H1 (cell line): ENCODE measurements around the gene CTAGE1. TPM values are rescaled to one million over a fixed set of nuclear protein-coding genes. Genes with fewer than 3 reads are reported as not detected.
A peak's percentile ranks its signal among the peaks of the same experiment; 100 is the strongest.

ENCODE experiments used
- CTCF ChIA-PET: fragments of 300-600 bp; sonication (Branson Sonifier 250); formaldehyde crosslinking; loops from one replicate; lab custom pipeline; 2021; ENCODE audit not compliant: partially characterized antibody; lab: Charles Lee
- POLR2A ChIA-PET: fragments of 300-600 bp; sonication (Branson Sonifier 250); formaldehyde crosslinking; loops from one replicate; lab custom pipeline; 2021; ENCODE audit warnings: inconsistent platforms; ENCODE audit not compliant: partially characterized antibody; lab: Charles Lee
- DNase-seq, 2 experiments: peaks; one replicate each; pipeline versions ENCODE4 v3.0.0 to v3.0.0-alpha.2; 2010 to 2022; ENCODE audit warnings: low spot score in 2 of 2, low read depth in 1 of 2, mixed read lengths in 1 of 2
- FAIRE-seq: peaks from 2 replicates; lab custom pipeline; 2011; peaks lifted over from hg19 to GRCh38; lab: Jason Lieb, UNC
- H2AFZ ChIP-seq: 2 replicates; pipeline ENCODE4 v1.8.1; 2012; ENCODE audit warnings: low read length, inconsistent platforms
- H2AK5ac ChIP-seq: 2 replicates; pipeline ENCODE4 v1.6.1; 2013; ENCODE audit warnings: low read depth, low read length
- H2BK120ac ChIP-seq: replicated peaks from 2 replicates; pipeline ENCODE3; 2013; ENCODE audit warnings: low read depth, low read length, inconsistent platforms
- H2BK12ac ChIP-seq: 2 replicates; pipeline ENCODE4 v1.6.1; 2013; ENCODE audit warnings: low read depth, low read length
- H2BK15ac ChIP-seq: 2 replicates; pipeline ENCODE4 v1.6.1; 2013; ENCODE audit warnings: low read length
- H2BK20ac ChIP-seq: 2 replicates; pipeline ENCODE4 v1.6.1; 2013; ENCODE audit warnings: low read length
- H2BK5ac ChIP-seq: 2 replicates; pipeline ENCODE4 v1.6.1; 2013; ENCODE audit warnings: low read depth, low read length
- H3K14ac ChIP-seq: 2 replicates; pipeline ENCODE4 v1.6.1; 2013; ENCODE audit warnings: inconsistent platforms; ENCODE audit not compliant: insufficient read length
- H3K18ac ChIP-seq: 2 replicates; pipeline ENCODE4 v1.6.1; 2013; ENCODE audit warnings: low read length; ENCODE audit errors: extremely low read depth
- H3K23ac ChIP-seq: 2 replicates; pipeline ENCODE4 v1.6.1; 2013; ENCODE audit warnings: inconsistent platforms; ENCODE audit not compliant: insufficient read length
- H3K23me2 ChIP-seq: 2 replicates; pipeline ENCODE4 v1.6.1; 2013; ENCODE audit warnings: low read depth, low read length
- H3K27ac ChIP-seq: 2 replicates; pipeline ENCODE4 v1.6.1; 2011; ENCODE audit warnings: low read depth, low read length, inconsistent platforms
- H3K27me3 ChIP-seq, 4 experiments: replicated peaks in 1 of 4; 1 replicate in 1 of 4; 2 replicates in 3 of 4; pipeline versions ENCODE4 v1.6.1 to v1.8.1; 2011 to 2013; ENCODE audit warnings: low read length in 3 of 4, mild to moderate bottlenecking in 3 of 4, inconsistent platforms in 2 of 4, mixed read lengths in 2 of 4, moderate library complexity in 1 of 4; ENCODE audit not compliant: control insufficient read depth in 3 of 4, insufficient read depth in 3 of 4; ENCODE audit errors: extremely low read depth in 1 of 4
- H3K36me3 ChIP-seq, 4 experiments: 2 replicates each; pipeline versions ENCODE4 v1.6.1 to v1.8.1; 2011 to 2013; ENCODE audit warnings: mild to moderate bottlenecking in 4 of 4, low read length in 3 of 4, moderate library complexity in 2 of 4, control low read depth in 1 of 4, inconsistent platforms in 1 of 4; ENCODE audit not compliant: insufficient read depth in 4 of 4, control insufficient read depth in 2 of 4
- H3K4ac ChIP-seq: replicated peaks from 2 replicates; pipeline ENCODE3; 2013; ENCODE audit warnings: low read length, low read depth, mixed read lengths, inconsistent platforms; ENCODE audit not compliant: insufficient read length
- H3K4me1 ChIP-seq, 4 experiments: replicated peaks in 1 of 4; 1 replicate in 1 of 4; 2 replicates in 3 of 4; pipeline versions ENCODE4 v1.6.1 to v1.8.1; 2011 to 2013; ENCODE audit warnings: low read length in 3 of 4, inconsistent platforms in 2 of 4, mixed read lengths in 1 of 4; ENCODE audit not compliant: insufficient read depth in 4 of 4, control insufficient read depth in 3 of 4
- H3K4me2 ChIP-seq, 2 experiments: 2 replicates each; pipeline versions ENCODE4 v1.6.1 to v1.8.1; 2011 to 2013; ENCODE audit warnings: low read depth in 2 of 2, low read length in 2 of 2, control low read depth in 1 of 2, inconsistent platforms in 1 of 2, mild to moderate bottlenecking in 1 of 2; ENCODE audit not compliant: insufficient read depth in 1 of 2
- H3K4me3 ChIP-seq, 4 experiments: fragments of 200-600, 300-600 bp in 1 of 4; sonication (generic), shearing (Covaris generic), sonication (Bioruptor Twin) in 1 of 4; 2 replicates each; pipeline versions ENCODE4 v1.5.1 to v1.8.1; 2011 to 2016; ENCODE audit warnings: low read length in 4 of 4, low read depth in 3 of 4, control low read depth in 2 of 4, inconsistent platforms in 2 of 4, mild to moderate bottlenecking in 2 of 4, mixed read lengths in 1 of 4, moderate library complexity in 1 of 4; ENCODE audit not compliant: insufficient read depth in 2 of 4; ENCODE audit errors: extremely low read depth in 1 of 4
- H3K56ac ChIP-seq: replicated peaks from 2 replicates; pipeline ENCODE3; 2013; ENCODE audit warnings: low read depth, mild to moderate bottlenecking, mixed read lengths, low read length, inconsistent platforms; ENCODE audit not compliant: insufficient read length
- H3K79me1 ChIP-seq: 2 replicates; pipeline ENCODE4 v1.6.1; 2013; ENCODE audit warnings: low read depth, low read length, control low read depth
- H3K79me2 ChIP-seq, 2 experiments: 2 replicates each; pipeline versions ENCODE4 v1.6.1 to v1.8.1; 2012 to 2013; ENCODE audit warnings: low read length in 2 of 2, mild to moderate bottlenecking in 2 of 2, inconsistent platforms in 1 of 2; ENCODE audit not compliant: insufficient read depth in 2 of 2, control insufficient read depth in 1 of 2
- H3K9ac ChIP-seq, 4 experiments: replicated peaks in 1 of 4; 1 replicate in 1 of 4; 2 replicates in 3 of 4; pipeline versions ENCODE4 v1.6.1 to v1.8.1; 2011 to 2013; ENCODE audit warnings: low read depth in 3 of 4, low read length in 3 of 4, control low read depth in 2 of 4, mild to moderate bottlenecking in 2 of 4, moderate library complexity in 2 of 4, inconsistent platforms in 1 of 4; ENCODE audit errors: extremely low read depth in 1 of 4
- H3K9me3 ChIP-seq, 2 experiments: 2 replicates each; pipeline versions ENCODE4 v1.6.1 to v1.8.1; 2012 to 2013; ENCODE audit warnings: mild to moderate bottlenecking in 2 of 2, moderate library complexity in 2 of 2, control low read depth in 1 of 2, inconsistent platforms in 1 of 2, low read depth in 1 of 2, low read length in 1 of 2, mixed read lengths in 1 of 2; ENCODE audit not compliant: insufficient read depth in 2 of 2
- H4K20me1 ChIP-seq, 2 experiments: replicated peaks in 1 of 2; 2 replicates each; pipeline versions ENCODE3 to v1.8.1; 2011 to 2013; ENCODE audit warnings: inconsistent platforms in 2 of 2, low read length in 2 of 2, mild to moderate bottlenecking in 1 of 2; ENCODE audit not compliant: insufficient read depth in 2 of 2, control insufficient read depth in 1 of 2
- H4K5ac ChIP-seq: 2 replicates; pipeline ENCODE4 v1.6.1; 2013; ENCODE audit warnings: low read length, low read depth, mixed read lengths, inconsistent platforms; ENCODE audit not compliant: insufficient read length
- H4K8ac ChIP-seq: 2 replicates; pipeline ENCODE4 v1.8.0; 2013; ENCODE audit warnings: mild to moderate bottlenecking, moderate library complexity, low read length, inconsistent platforms; ENCODE audit not compliant: insufficient read depth; ENCODE audit errors: extremely low read depth
- H4K91ac ChIP-seq: replicated peaks from 2 replicates; pipeline ENCODE3; 2013; ENCODE audit warnings: low read length, mixed read lengths, inconsistent platforms; ENCODE audit not compliant: insufficient read length
- PHF8 ChIP-seq: fragments of 200-600 bp; sonication (generic); conservative IDR thresholded peaks from 2 replicates; pipeline ENCODE4 v1.7.1; 2012; ENCODE audit warnings: low read depth, mild to moderate bottlenecking, inconsistent platforms, low read length, moderate library complexity
- WGBS, 2 experiments: shearing (Covaris generic) in 1 of 2; methylation state at CpG; one replicate each; pipeline versions ENCODE4 v1.1.6 to v1.1.7; 2013 to 2015; ENCODE audit warnings: low lambda C conversion rate in 2 of 2, mixed read lengths in 2 of 2, inconsistent platforms in 1 of 2, low coverage in 1 of 2, missing lambda C conversion rate in 1 of 2; ENCODE audit not compliant: insufficient replicate concordance in 2 of 2, insufficient coverage in 1 of 2, insufficient read length in 1 of 2; ENCODE audit errors: extremely low coverage in 1 of 2, missing lambda C conversion rate in 1 of 2; 5-methylcytosine and 5-hydroxymethylcytosine counted together
- polyA plus RNA-seq, 7 experiments: library from polyadenylated mRNA; depleted of rRNA in 3 of 7; stranded (reverse) in 5 of 7; unstranded in 2 of 7; fragments of >200 nt in 5 of 7; fragments of 200-250 nt in 2 of 7; gene quantifications; 1 replicate in 5 of 7; 2 replicates in 1 of 7; 4 replicates in 1 of 7; pipeline versions ENCODE4 v1.2.1 to v1.2.3, GENCODE V29; 2011 to 2013; ENCODE audit warnings: missing spikeins in 2 of 7, mixed read lengths in 2 of 7
- total RNA-seq: library from RNA; stranded (reverse); fragmentation: NEBNext Ultra II Directional; extraction: Animal tissue kit (Norgen Biotek cat#: 25700); gene quantifications from 2 replicates; pipeline ENCODE4 v1.2.1, GENCODE V29; 2021
- TF ChIP-seq, protein P1 (sequence below), 3 experiments: IDR thresholded peaks; 1 replicate in 2 of 3; 2 replicates in 1 of 3; pipeline versions ENCODE4 v1.5.1 to v1.6.1; 2011; ENCODE audit warnings: low read length in 3 of 3, mild to moderate bottlenecking in 3 of 3, inconsistent platforms in 2 of 3, low read depth in 1 of 3, moderate library complexity in 1 of 3; ENCODE audit not compliant: insufficient read depth in 1 of 3; ENCODE audit errors: control extremely low read depth in 1 of 3

Gene CTAGE1
- total and polyA plus RNA-seq, 2 of the 8 experiments (the other 6 are each of a cell fraction or from before 2014, with no cell fraction given) = not detected

DNA sequence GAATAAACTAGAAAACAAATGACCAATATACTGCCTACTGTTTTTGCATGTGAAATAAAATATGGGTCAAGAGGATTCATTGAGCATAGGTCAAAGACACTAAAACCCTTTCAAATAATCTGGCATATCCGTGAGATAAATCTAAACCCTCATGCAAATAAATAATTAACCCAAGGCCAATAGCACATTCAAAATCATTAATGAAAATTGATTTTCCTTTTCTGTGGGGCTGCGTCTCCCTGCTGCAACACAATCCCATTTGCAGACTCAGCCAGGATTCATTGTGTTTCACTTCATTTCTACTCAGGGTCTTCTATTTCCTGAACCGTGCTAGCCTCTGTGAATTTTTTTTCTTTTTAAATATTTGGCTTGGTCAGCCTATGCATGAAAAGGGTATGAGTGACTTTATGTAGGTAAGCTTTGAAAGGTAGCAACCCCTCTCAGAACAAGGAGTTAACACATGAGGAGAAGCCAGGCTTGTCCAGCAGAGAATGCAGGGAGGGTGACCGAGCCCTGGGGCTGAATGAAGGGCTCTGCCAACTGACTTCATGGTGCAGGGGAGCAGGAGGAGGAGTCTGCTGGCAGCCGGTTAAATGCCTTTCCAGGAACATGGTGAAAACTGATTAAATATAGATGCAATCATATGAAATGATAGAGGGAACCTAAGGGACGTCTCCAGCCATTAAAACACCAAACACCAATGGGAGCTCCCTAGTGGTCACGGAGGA, 10.3 kb upstream of the CTAGE1 start:
- no peak for DNase-seq
- POLR2A ChIA-PET = interaction anchor here (1.0 kb wide), 1 partner anchor 24 kb away, joined by 4 read pairs; no protein-coding TSS in a partner anchor
- Histone ChIP-seq H3K27ac (no peak overlapping the region), H3K9me3 (no peaks in the 10 kb centered on the region), H3K36me3 (no peaks in the 10 kb centered on the region), H3K4ac (no peak overlapping the region)
- TF ChIP-seq, protein P1, sequence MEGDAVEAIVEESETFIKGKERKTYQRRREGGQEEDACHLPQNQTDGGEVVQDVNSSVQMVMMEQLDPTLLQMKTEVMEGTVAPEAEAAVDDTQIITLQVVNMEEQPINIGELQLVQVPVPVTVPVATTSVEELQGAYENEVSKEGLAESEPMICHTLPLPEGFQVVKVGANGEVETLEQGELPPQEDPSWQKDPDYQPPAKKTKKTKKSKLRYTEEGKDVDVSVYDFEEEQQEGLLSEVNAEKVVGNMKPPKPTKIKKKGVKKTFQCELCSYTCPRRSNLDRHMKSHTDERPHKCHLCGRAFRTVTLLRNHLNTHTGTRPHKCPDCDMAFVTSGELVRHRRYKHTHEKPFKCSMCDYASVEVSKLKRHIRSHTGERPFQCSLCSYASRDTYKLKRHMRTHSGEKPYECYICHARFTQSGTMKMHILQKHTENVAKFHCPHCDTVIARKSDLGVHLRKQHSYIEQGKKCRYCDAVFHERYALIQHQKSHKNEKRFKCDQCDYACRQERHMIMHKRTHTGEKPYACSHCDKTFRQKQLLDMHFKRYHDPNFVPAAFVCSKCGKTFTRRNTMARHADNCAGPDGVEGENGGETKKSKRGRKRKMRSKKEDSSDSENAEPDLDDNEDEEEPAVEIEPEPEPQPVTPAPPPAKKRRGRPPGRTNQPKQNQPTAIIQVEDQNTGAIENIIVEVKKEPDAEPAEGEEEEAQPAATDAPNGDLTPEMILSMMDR (IDR thresholded peaks at IDR 0.05; ENCODE audit: control extremely low read depth in 1 of 3, insufficient read depth in 1 of 3, low read depth in 1 of 3, low read length in 3 of 3) = peak in 1 of 3 experiments; percentile 5; a peak in 1 of 4 replicates
- no peak for TF ChIP-seq PHF8
- TF ChIP-seq, all 59 proteins: peak for 1
- Histone ChIP-seq H3K23me2 (no peaks in the 10 kb centered on the region; the same call in 1 of the 2 replicates), H2BK15ac (no peak overlapping the region), H3K4me3 (no peak overlapping the region), H3K56ac (no peak overlapping the region), H2BK120ac (no peak overlapping the region), H2AK5ac (no peak overlapping the region), H3K23ac (no peak overlapping the region), H2BK5ac (no peak overlapping the region), H4K5ac (no peak overlapping the region), H3K18ac (no peak overlapping the region), H4K20me1 (no peaks in the 10 kb centered on the region), H4K91ac (no peak overlapping the region), H3K14ac (no peak overlapping the region), H3K79me1 (no peaks in the 10 kb centered on the region), H2AFZ (no peak overlapping the region), H4K8ac (no peak overlapping the region), H2BK12ac (no peak overlapping the region), H3K4me1 (no peaks in the 10 kb centered on the region), H3K27me3 (peaks cover 0 to 1% (median 0%) of the 10 kb centered on the region in 4 experiments; a peak in 1 of 7 replicates), H3K9ac (no peak overlapping the region), H3K4me2 (no peak overlapping the region), H2BK20ac (no peak overlapping the region), H3K79me2 (no peaks in the 10 kb centered on the region)
- no peak for FAIRE-seq
- 84% methylated on average over 7 of the region's 7 CpGs; no CpG with 5 or more reads in 1 of the 2 experiments for WGBS, 2 experiments
- CTCF ChIA-PET = interaction anchor here (0.6 to 3.5 kb wide), 5 partner anchors 12 to 176 kb away, joined by 3 to 20 read pairs (median 4); no protein-coding TSS in a partner anchor
